DMS114 treated with DMSO at 0.1 percent for 48 hours (cell line): ENCODE measurements around the gene GRIN3A.

Experiments
- DNase-seq: peaks from one replicate; lab custom pipeline; 2025; ENCODE audit not compliant: unreplicated experiment; lab: John Stamatoyannopoulos, UW

The GRIN3A gene

DNA sequence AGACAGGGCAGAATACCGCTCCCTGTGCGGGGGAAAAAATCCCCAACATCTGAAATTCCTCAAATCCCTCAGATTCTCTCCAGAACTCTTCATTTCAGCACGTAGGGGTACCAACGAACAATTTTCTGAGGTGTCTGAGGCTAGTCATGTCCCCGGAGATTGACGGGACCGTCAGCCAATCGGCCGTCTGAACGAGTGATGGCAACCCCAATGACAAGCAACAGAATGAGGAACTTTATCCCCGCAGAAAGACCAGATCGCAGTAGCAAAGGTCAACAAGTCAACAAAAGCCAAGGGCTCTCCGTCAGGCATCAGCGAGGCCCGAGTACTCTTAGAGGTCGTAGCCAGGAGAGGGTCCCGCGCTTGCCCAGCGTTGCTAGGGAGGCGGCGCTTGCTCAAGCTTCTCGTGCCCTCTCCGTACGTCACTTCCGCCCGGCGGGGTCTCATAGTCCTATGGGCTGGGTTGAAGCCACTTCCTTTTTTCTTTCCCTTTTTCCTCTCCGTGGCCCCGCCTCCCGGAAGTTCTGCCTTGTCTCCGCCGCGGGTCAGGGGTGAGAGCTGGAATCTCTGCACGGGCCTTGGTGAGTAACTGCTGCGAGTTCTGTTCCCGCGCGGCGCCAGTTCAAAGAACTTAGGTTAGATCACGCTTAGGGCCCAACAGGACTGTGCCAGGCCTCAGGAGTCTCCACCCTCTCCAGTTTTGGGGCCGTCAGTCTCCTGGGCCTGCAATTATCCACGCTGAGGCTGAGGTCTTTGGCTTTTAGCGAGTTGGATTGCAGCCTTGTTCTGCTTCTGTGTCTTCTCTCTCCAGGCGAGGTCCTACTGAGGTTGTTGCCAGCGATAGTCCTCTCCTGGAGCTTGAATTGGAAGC is 204.9 kb downstream of the GRIN3A start, which contains the start of gene RNF20:
Gene RNF20, plus strand, starts transcription at position 520 of the 871 bp plus-strand sequence. CDS start 1,571 bp downstream, outside the sequence.
- DNase-seq = peak; percentile 92

DNA sequence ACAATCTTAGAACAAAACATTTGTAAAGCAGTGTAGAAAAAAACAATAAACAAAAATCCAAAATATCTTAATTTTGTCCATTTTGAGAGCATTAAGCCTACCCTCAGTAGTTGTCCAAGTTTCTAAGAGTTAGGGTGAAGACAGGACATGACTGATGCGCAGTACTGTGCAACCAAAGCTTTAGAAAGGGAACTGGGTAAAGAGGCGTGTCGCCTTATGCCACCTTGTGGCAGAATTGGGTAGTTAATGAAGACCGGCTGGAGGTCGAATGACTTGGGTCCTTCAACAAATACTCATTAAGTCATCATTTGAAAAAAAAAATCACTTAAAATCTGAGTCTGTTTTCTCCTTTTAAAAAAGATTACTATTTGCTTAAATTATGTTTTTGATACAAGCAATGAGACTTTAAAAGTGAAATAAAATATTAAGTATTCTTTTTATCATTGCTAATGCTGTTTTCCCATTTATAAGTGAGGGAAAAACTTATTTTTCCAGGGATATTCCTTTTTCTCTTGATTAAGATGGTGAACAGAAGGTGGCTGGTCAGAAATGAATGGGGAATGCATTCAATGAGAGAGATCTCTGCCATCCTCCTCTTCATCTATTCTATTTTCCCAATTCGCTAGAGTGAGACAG is 208.3 kb downstream of the GRIN3A start:
- DNase-seq = peak; percentile 21

DNA sequence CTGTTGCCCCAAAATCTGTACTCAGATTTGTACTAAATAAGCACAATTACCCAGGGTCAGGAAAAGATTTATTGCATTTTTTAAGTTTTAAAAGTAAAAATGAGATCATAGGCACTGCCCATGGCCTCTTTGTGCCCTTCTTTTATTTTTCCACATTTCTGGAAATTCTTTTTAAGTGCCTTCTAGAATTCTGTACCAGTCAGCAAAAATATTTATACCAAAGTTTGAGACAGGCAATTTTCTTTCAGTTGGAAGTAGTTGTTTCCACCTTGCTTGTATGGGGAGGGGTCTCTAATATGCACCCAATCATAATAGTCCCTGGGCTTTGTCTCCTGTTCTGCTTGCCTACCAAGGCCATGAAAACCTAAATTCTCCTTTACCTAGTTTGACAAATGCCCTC is 210.4 kb downstream of the GRIN3A start:
- no peak for DNase-seq

DNA sequence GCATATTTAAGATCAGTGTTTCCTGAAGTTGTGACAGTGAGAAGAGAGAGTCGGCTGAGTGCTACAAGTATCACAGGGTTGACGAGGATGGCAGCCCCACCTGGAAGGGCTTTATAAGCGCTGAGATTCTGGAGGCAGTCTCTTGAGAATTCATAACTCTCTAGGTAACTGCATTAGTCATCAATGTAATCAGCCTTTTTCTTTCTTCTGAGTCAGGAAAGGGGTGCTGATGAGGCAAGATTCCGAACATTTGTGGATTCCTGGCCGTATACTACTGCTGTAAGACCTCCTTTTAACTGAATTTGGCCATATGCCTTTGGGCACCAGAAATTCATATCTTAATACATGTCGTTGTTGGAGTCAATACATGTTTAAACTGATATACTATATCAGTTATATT is 211.4 kb downstream of the GRIN3A start:
- DNase-seq = no peak

DNA sequence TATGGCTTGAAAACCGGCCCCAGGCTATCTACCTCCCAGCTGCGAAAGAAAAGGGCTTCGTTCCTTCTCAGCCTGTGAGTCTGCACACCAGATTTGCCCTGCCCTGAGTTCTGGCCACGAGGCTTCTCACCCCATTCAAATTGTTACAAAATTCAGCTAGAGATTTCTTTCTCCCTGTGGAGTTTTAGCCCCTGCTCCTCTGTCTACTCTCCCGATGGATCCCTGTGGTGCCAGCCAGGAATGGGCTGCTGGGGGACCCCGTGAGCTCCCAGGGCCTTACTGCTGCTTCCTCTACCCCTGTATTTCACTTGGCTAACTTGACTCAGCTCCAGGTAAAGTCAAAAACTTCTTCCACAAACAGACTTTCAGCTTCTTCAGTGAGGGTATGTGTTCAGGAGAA is 214.1 kb downstream of the GRIN3A start:
- DNase-seq = no peak
